GM13976 (cell line): ENCODE measurements around the gene SCRN3.
"Not testable (repeated sequence)": the region's sequence is repeated elsewhere in the genome, so short reads cannot be mapped to it uniquely, and the experiment has no call there.

Experiments
- DNase-seq: peaks from one replicate; pipeline ENCODE4 v3.0.0; 2012; ENCODE audit warnings: low spot score
- in situ Hi-C: fragments of 300-500 bp; cut with MboI; formaldehyde crosslinking; loops from one replicate; pipeline ENCODE4 v1.12.0; 2022; ENCODE audit warnings: low sequenced_read_pairs, mixed read lengths, inconsistent platforms; ENCODE audit not compliant: unreplicated experiment
- TF ChIP-seq, protein P1 (sequence below): IDR thresholded peaks from 2 replicates; pipeline ENCODE4 v1.5.1; 2012; ENCODE audit warnings: borderline replicate concordance, mild to moderate bottlenecking; ENCODE audit not compliant: insufficient read depth; ENCODE audit errors: extremely low read depth, missing control alignments, control extremely low read depth

SCRN3 gene

DNA sequence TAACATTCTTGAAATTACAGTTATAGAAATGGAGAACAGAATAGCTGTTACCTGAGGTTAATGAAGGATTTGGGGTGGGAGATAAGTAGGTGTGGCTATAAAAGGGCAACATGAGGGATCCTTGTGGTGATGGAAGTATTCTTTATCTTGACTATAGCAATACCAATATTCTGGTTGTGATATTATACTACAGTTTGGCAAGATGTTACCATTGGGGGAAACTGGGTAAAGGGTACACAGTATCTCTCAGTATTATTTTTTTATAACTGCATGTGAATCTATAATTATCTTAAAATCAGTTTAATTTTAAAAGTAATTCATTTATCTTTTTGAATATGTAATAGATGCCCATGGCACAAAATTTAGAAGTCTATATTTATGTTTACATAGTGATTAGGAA lies 8.1 kb downstream of the SCRN3 start:
- in situ Hi-C loops: no loop called here
- TF ChIP-seq, protein P1, sequence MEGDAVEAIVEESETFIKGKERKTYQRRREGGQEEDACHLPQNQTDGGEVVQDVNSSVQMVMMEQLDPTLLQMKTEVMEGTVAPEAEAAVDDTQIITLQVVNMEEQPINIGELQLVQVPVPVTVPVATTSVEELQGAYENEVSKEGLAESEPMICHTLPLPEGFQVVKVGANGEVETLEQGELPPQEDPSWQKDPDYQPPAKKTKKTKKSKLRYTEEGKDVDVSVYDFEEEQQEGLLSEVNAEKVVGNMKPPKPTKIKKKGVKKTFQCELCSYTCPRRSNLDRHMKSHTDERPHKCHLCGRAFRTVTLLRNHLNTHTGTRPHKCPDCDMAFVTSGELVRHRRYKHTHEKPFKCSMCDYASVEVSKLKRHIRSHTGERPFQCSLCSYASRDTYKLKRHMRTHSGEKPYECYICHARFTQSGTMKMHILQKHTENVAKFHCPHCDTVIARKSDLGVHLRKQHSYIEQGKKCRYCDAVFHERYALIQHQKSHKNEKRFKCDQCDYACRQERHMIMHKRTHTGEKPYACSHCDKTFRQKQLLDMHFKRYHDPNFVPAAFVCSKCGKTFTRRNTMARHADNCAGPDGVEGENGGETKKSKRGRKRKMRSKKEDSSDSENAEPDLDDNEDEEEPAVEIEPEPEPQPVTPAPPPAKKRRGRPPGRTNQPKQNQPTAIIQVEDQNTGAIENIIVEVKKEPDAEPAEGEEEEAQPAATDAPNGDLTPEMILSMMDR: no peak

DNA sequence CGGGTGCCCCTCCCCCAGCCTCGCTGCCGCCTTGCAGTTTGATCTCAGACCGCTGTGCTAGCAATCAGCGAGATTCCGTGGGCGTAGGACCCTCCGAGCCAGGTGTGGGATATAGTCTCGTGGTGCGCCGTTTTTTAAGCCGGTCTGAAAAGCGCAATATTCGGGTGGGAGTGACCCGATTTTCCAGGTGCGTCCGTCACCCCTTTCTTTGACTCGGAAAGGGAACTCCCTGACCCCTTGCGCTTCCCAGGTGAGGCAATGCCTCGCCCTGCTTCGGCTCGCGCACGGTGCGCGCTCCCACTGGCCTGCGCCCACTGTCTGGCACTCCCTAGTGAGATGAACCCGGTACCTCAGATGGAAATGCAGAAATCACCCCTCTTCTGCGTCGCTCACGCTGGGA lies 14.5 kb downstream of the SCRN3 start:
- in situ Hi-C loops, DNase-seq: not testable (repeated sequence)

More for the DNA sequence above, 8.1 kb downstream of the SCRN3 start:
- no peak for DNase-seq

- no peak for DNase-seq
- TF ChIP-seq, protein P1: no peak
- in situ Hi-C loops: no loop called here
Observed at GRCh38 chr2:174412256-174412655, 16.7 kb downstream of the SCRN3 start.

- TF ChIP-seq, protein P1: no peak
- in situ Hi-C loops: no loop called here
- DNase-seq: no peak
Observed at GRCh38 chr2:174428214-174428613, 32.7 kb downstream of the SCRN3 start.

DNA sequence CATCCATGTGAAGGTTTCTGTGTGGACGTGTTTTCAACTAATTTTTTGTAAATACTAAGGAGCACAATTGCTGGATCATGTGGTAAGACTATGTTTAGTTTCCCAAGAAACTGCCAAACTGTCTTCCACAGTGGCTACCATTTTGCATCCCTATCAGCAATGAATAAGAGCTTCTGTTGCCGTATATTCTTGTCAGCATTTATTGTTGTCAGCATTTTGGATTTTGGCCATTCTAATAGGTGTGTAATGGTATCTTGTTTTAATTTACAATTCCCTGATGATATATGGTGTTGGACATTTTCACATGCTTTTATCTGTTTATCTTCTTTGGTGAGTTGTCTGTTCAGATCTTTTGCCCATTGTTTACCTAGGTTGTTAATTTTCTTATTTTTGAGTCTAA lies 34.5 kb downstream of the SCRN3 start:
- TF ChIP-seq, protein P1: no peak
- in situ Hi-C loops: no loop called here
- DNase-seq: no peak

GRCh38 chr2:174431902-174432301 lies 36.4 kb downstream of the SCRN3 start:
- DNase-seq: no peak
- in situ Hi-C loops: no loop called here
- TF ChIP-seq, protein P1: no peak

- no peak for DNase-seq
- in situ Hi-C loops: no loop called here
- TF ChIP-seq, protein P1: no peak
Observed at GRCh38 chr2:174436351-174436750, 40.8 kb downstream of the SCRN3 start.
